Upper lobe of left lung (tissue), 4 donors: ENCODE data around the gene BRI3.

ENCODE experiments used
- EP300 ChIP-seq, 4 donors: sonication (generic); formaldehyde crosslinking; IDR thresholded peaks; one replicate each; pipeline ENCODE4 v1.5.1; 2017; ENCODE audit warnings: antibody characterized with exemption in 4 of 4, control low read depth in 2 of 4
- POLR2AphosphoS5 ChIP-seq, 2 donors: sonication (generic); formaldehyde crosslinking; IDR thresholded peaks; one replicate each; pipeline ENCODE4 v1.5.1; 2017; ENCODE audit warnings: antibody characterized with exemption in 2 of 2

- no peak for TF ChIP-seq POLR2AphosphoS5 (IDR thresholded peaks at IDR 0.05)
- no peak for TF ChIP-seq EP300 (IDR thresholded peaks at IDR 0.05)
Observed at GRCh38 chr7:98282703-98283102, 1.2 kb downstream of the BRI3 start.
